DMS79 treated with DMSO at 0.1 percent for 48 hours (cell line): Measurements from ENCODE around the gene RPL22.

Source experiments
- DNase-seq: peaks from one replicate; lab custom pipeline; 2025; lab: John Stamatoyannopoulos, UW

RPL22 gene

GRCh38 chr1:6199298-6200187, at the start of gene RPL22:
TSS of gene RPL22 (minus strand) at chr1:6199595. CDS start at chr1:6199573, 22 bp downstream.
- peak; percentile 99 for DNase-seq

GRCh38 chr1:6248161-6248776, 48.9 kb upstream of the RPL22 start:
- no peak for DNase-seq

GRCh38 chr1:6247651-6248050, 48.3 kb upstream of the RPL22 start:
- no peak for DNase-seq

- peak; percentile 82 for DNase-seq
Measured at GRCh38 chr1:6246497-6247467, 47.4 kb upstream of the RPL22 start.

- peak; percentile 90 for DNase-seq
Measured at GRCh38 chr1:6245869-6246496, 46.6 kb upstream of the RPL22 start.

GRCh38 chr1:6245086-6245868, 45.9 kb upstream of the RPL22 start:
- DNase-seq: peak; percentile 83

- peak; percentile 79 for DNase-seq
Measured at GRCh38 chr1:6244401-6245049, 45.1 kb upstream of the RPL22 start.

- DNase-seq: no peak
Measured at GRCh38 chr1:6243993-6244392, 44.6 kb upstream of the RPL22 start, which contains the start of gene HES3. TSS of gene HES3 (plus strand) at chr1:6244179. CDS start at chr1:6244366, 187 bp downstream.

- peak; percentile 12 for DNase-seq
Measured at GRCh38 chr1:6243053-6243834, 43.8 kb upstream of the RPL22 start.

GRCh38 chr1:6241887-6242740, 42.7 kb upstream of the RPL22 start:
- no peak for DNase-seq

- no peak for DNase-seq
Measured at GRCh38 chr1:6241107-6241886, 41.9 kb upstream of the RPL22 start.

- DNase-seq: peak; percentile 56
Measured at GRCh38 chr1:6239950-6240768, 40.8 kb upstream of the RPL22 start.

GRCh38 chr1:6239213-6239752, 39.9 kb upstream of the RPL22 start:
- no peak for DNase-seq

- DNase-seq: no peak
Measured at GRCh38 chr1:6237093-6237492, 37.7 kb upstream of the RPL22 start.

- DNase-seq: no peak
Measured at GRCh38 chr1:6235296-6235677, 35.9 kb upstream of the RPL22 start.

GRCh38 chr1:6234502-6235295, 35.3 kb upstream of the RPL22 start:
- DNase-seq: peak; percentile 24
